ENCODE data around the gene PYGO1.

GRCh38 chr15:55573224-55573623 is 14.9 kb downstream of the PYGO1 start:
- TF ChIP-seq EZH2 (IDR thresholded peaks at IDR 0.05; ENCODE audit: borderline replicate concordance, low read length) (no peak), CTCF (conservative IDR thresholded peaks at IDR 0.05 in 1 of 2, IDR thresholded peaks at IDR 0.05 in 1 of 2; ENCODE audit: extremely low read depth in 1 of 2, insufficient read depth in 1 of 2, low read depth in 1 of 2, low read length in 2 of 2) (no peak)
